GM12865 (cell line): Measurements from ENCODE around the gene MSMB.
"Not testable (repeated sequence)": the region's sequence is repeated elsewhere in the genome, so short reads cannot be mapped to it uniquely, and the experiment has no call there.

ENCODE experiments used
- DNase-seq: peaks from one replicate; pipeline ENCODE4 v3.0.0; 2010; ENCODE audit warnings: low read depth
- H3K4me3 ChIP-seq: 2 replicates; pipeline ENCODE4 v1.5.1; 2011; ENCODE audit warnings: mild to moderate bottlenecking, low read depth, low read length, control low read depth
- CTCF ChIP-seq: IDR thresholded peaks from 2 replicates; pipeline ENCODE4 v1.5.1; 2011; ENCODE audit warnings: low read length, control low read depth, low read depth, inconsistent platforms; ENCODE audit not compliant: insufficient read depth; ENCODE audit errors: missing control alignments

MSMB gene

GRCh38 chr10:46002916-46003693 lies 43.0 kb downstream of the MSMB start:
- no peak for TF ChIP-seq CTCF
- no peak overlapping the region for H3K4me3 ChIP-seq
- DNase-seq, result no peak

GRCh38 chr10:46002189-46002687 lies 43.8 kb downstream of the MSMB start:
- DNase-seq, H3K4me3 ChIP-seq: not testable (repeated sequence)

GRCh38 chr10:46001187-46001756 lies 44.8 kb downstream of the MSMB start:
- no peak for DNase-seq
- H3K4me3 ChIP-seq, result no peak overlapping the region
- no peak for TF ChIP-seq CTCF

GRCh38 chr10:46000538-46000937 lies 45.5 kb downstream of the MSMB start:
- TF ChIP-seq CTCF, result no peak
- DNase-seq, result no peak
- no peak overlapping the region for H3K4me3 ChIP-seq

GRCh38 chr10:45999955-46000354 lies 46.1 kb downstream of the MSMB start:
- not testable (repeated sequence) for H3K4me3 ChIP-seq, DNase-seq

- no peak overlapping the region for H3K4me3 ChIP-seq
- no peak for TF ChIP-seq CTCF
- DNase-seq, result no peak
These were observed 47.9 kb downstream of the MSMB start for GRCh38 chr10:45997994-45998763.

- no peak for DNase-seq
- no peak overlapping the region for H3K4me3 ChIP-seq
- TF ChIP-seq CTCF, result no peak
These were observed 48.5 kb downstream of the MSMB start for GRCh38 chr10:45997557-45997956.

- H3K4me3 ChIP-seq, DNase-seq: not testable (repeated sequence)
These were observed 60.5 kb downstream of the MSMB start for GRCh38 chr10:45985590-45985989.

- H3K4me3 ChIP-seq, DNase-seq: not testable (repeated sequence)
These were observed 61.6 kb downstream of the MSMB start for GRCh38 chr10:45984473-45984872.
